ENCODE measurements around the gene NSD2. TPM values are rescaled to one million over a fixed set of nuclear protein-coding genes. Genes with fewer than 3 reads are reported as not detected.
"Not testable (repeated sequence)": the region's sequence is repeated elsewhere in the genome, so short reads cannot be mapped to it uniquely, and the experiment has no call there.

Gene NSD2
- total RNA-seq, 1 donor from 2014 or later: 45.3 TPM

DNA sequence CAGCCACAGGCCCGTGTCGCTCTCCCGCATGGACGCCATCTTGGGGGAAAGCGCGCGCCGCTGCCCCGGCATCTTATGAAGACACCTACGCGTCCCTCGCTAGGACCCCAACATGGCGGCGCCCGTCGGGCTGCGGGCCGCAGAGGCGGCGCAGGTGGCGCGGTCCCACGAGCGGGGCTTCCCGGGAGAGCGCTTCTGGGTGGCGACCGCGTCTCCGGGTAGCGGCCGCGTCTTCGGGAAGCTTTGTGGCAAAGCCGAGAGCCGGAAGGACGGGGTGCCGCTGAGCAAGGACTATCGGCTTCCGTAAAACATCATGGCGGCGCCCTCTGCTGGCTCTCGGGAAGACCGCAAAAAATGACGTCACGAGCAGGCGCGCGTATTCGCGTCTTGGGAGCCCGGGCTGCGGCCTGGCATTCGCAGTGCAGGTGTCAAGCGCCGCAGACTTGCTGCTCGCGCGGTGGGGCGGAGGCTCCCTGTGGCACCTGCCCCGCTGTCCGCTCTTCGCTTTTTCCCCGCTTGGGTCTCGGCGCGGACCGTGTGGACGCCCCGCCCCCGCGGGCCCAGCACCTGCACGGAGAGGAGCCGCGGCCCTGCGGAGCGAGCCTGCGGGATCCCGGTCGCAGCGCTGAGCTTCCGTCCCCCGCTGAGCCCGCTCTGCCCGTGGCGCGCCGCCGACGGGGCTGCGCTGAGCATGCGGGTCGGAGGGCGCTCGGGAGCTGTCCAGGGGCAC is 137.9 kb downstream of the NSD2 start, which contains the start of gene NELFA:
Gene NELFA, minus strand, starts transcription at position 54 of the 730 bp plus-strand sequence. Its CDS starts 15 bp downstream, at position 39.
- intact Hi-C loops (cut with micrococcal nuclease): no loop called here
- ATAC-seq (peak; percentile 96), DNase-seq (peak; percentile 96)

DNA sequence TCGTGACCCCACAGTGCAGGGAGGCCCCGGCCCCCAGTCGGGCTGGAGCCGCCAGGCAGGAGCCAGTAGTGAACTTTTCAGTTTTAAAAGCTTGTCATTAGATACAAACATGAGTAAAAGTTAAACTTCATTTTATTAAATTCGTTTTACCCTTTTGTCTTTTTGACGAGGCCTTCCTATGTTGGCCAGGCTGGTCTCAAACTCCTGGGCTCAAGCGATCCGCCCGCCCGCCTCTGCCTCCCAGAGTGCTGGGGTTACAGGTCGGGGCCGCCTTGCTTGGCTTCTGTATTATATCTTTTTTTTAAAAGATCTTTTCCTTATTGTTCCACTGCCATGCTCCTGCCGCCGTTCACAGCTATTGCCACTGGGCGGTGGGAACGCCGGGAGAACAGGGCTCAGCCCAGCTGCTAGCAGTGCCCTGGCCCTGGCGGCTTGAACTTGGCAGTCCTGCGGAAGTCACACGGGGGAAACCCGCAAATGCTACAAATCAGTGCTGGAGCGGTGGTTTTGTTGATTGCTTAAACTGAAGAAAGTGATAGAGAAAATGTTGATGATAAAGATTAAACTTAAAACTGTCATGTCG is 138.5 kb downstream of the NSD2 start:
- peak; percentile 44 for ATAC-seq
- intact Hi-C loops (cut with micrococcal nuclease): no loop called here
- DNase-seq: peak; percentile 68

DNA sequence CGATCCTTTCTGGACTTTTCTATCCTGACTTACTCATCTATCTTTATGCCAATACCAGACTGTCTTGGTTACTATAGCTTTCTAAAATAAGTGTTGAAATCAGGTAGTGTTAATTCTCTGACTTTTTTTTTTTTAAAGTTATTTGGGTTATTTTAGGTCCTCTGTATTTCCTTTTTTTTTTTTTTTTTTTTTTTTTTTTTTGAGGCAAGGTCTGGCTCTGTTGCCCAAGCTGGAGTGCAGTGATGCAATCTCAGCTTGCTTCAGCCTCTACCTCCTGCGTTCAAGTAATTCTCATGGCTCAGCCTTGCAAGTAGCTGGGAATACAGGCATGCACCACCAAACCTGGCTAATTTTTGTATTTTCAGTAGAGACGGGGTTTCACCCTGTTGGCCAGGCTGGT is 140.4 kb downstream of the NSD2 start:
- intact Hi-C loops (cut with micrococcal nuclease): no loop called here
- ATAC-seq (no peak), DNase-seq (no peak)

DNA sequence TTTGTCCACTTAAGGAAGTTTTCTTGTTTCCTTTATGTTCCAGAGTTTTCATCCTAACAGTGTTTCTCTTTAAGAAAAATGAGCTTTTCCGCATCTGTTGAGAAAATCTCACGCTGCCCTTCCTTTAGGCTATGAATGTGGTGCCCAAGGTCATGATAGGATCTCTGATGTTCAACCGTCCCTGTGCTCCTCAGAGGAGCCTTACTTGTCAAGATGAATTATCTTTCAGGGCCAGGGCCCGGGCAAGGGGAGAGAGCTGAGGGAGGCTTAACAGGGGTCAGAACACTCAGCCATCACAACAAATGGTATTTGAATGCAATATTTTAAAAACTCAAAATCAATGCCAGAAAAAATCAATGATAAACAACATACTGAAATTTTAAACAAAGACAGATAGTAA is 143.8 kb downstream of the NSD2 start:
- DNase-seq: no peak
- no peak for ATAC-seq
- intact Hi-C loops (cut with micrococcal nuclease): no loop called here

DNA sequence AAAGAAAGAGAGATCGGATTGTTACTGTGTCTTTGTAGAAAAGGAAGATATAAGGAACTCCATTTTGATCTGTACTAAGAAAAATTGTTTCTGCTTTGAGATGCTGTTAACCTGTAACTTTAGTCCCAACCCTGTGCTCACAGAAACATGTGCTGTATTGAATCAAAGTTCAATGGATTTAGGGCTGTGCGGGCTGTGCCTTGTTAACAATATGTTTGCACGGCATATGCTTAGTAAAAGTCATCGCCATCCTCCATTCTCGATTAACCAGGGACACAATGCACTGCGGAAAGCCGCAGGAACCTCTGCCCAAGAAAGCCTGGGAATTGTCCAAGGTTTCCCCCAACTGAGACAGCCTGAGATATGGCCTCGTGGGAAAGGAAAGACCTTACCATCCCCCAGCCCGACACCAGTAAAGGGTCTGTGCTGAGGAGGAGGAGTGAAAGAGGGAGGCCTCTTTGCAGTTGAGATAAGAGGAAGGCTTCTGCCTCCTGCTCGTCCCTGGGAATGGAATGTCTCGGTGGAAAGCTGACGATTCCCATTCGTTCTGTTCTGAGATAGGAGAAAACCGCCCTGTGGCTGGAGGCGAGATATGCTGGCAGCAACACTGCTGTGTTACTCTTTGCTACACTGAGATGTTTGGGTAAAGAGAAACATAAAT is 150.3 kb downstream of the NSD2 start:
- intact Hi-C loops (cut with micrococcal nuclease); DNase-seq; ATAC-seq: not testable (repeated sequence)

DNA sequence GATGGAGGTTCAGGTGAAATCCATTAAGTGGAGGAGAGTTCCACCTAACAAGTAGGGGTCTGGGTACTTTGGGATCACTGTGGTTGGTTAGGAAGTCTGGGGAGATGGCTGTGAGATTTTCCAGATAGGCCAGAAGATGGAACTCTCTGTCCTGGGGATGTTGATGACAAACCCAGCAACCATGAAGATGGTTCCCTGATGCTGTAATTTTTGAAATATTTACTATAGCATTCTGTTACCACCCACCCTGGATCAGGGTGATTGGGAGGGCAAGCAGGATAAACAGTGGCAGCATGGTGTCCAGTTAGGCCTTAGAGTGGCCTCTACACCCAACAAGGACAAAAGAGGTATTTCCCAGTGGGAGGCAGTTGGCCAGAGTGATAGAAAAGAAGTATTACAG is 153.5 kb downstream of the NSD2 start:
- intact Hi-C loops (cut with micrococcal nuclease): no loop called here
- no peak for ATAC-seq
- no peak for DNase-seq

DNA sequence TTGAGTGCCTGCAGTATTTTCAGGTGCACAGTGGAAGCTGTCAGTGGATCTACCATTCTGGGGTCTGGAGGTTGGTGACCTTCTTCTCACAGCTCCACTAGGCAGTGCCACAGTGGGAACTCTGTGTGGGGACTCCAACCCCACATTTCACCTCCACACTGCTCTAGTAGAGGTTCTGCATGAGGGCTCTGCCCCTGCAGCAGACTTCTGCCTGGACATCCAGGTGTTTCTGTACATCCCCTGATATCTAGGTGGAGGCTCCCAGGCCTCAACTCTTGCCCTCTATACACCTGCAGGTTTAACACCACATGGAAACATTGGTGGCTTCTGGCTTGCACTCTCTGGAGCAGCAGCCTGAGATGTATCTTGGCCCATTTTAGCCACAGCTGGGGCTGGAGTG is 154.6 kb downstream of the NSD2 start:
- DNase-seq (no peak), ATAC-seq (no peak)
- intact Hi-C loops (cut with micrococcal nuclease): no loop called here

DNA sequence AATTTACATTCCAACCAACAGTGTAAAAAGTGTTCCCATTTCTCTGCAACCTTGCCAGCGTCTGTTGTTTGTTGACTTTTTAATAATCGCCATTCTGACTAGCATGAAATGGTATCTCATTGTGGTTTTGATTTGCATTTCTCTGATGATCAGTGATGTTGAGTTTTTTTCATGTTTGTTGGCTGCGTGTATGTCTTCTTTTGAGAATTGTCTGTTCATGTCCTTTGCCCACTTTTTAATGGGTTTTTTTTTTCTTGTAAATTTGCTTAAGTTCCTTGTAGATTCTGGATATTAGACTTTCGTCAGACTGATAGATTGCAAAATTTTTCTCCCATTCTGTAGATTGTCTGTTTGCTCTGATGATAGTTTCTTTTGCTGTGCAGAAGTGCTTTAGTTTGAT is 155.9 kb downstream of the NSD2 start:
- ATAC-seq: not testable (repeated sequence)

DNA sequence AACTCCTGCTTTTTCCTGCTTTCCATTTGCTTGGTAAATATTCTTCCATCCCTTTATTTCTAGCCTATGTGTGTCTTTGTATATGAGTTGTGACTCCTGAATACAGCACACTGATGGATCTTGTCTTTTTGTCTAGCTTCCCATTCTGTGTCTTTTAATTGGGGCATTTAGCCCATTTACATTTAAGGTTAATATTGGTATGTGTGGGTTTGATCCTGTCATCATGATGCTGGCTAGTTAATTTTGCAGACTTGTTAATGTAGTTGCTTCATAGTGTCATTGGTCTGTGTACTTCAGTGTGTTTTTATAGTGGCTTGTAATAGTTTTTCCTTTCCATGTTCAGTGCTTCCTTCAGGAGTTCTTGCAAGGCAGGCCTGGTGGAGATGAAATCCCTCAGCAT is 160.0 kb downstream of the NSD2 start:
- ATAC-seq; intact Hi-C loops (cut with micrococcal nuclease); DNase-seq: not testable (repeated sequence)

More for the DNA sequence above, 155.9 kb downstream of the NSD2 start:
- intact Hi-C loops (cut with micrococcal nuclease); DNase-seq: not testable (repeated sequence)

Small RNA genes within 50 kb of the gene (microRNA-seq; reads per million reads assigned to microRNA genes)
- gene MIR943 (ENCODE audit: borderline number of aligned reads): not detected

Other genes with a start within 250 kb of the NSD2 start
- 1.3 TPM for gene FAM53A, start 187.1 kb upstream of the NSD2 start, total RNA-seq
- 14.3 TPM for gene SLBP, start 159.1 kb upstream of the NSD2 start, total RNA-seq
- 31.2 TPM for gene TMEM129, start 150.1 kb upstream of the NSD2 start, total RNA-seq
- gene TACC3, start 149.9 kb upstream of the NSD2 start, total RNA-seq: 6.4 TPM
- 1.7 TPM for gene FGFR3, start 78.1 kb upstream of the NSD2 start, total RNA-seq
- 46.2 TPM for gene LETM1, start 15.2 kb upstream of the NSD2 start, total RNA-seq
- 10.0 TPM for gene NELFA, start 137.6 kb downstream of the NSD2 start, total RNA-seq
- 0.82 TPM for gene NAT8L, start 187.9 kb downstream of the NSD2 start, total RNA-seq

Data from left ventricle myocardium superior (tissue), 1 donor.